ENCODE measurements around the gene DCAF15. TPM values are rescaled to one million over a fixed set of nuclear protein-coding genes. Genes with fewer than 3 reads are reported as not detected.

The DCAF15 gene
- total and polyA plus RNA-seq, 2 experiments from 2014 or later: 39.5 to 81.3 TPM

DNA sequence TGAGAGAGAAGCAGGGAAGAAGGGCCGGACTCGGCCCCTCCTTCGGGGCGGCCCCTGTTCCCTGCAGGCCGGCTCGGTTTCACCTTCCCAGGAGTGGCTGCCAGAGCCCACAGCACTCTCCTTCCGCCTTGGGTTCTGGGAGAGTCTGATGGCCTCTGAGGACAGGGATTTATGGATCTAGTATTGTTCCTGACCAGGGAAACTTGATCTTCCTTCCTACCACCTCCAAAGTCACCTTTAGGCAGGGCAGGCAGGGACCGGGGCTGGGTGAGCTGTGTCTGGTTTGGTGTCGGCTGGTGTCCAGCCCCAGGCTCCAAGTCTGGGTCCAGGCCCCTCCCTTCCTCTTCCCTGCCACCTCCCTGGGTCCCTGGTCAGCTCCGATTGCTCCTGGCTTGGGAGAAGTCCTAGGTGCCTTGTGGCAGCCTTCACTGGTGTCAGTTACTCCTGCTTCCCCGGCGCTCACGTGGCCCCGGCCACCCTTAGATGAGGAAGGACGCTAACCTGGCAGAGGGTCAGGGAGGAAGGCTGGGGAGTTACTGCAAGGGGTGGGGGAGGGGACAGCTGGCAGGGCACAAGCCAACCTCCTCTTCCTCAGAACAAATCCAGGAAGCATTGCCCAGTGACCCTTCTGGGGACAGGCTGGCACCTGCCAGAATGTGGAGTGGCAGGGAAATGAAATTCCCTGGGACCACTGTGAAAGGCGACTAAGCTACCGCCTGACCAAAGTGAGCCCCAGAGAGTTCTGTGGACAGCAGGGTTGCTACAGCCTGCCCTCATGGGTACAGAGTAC, 35.0 kb downstream of the DCAF15 start:
- H3K4me1 ChIP-seq (ENCODE audit: insufficient read depth): peaks cover 44% of the 10 kb centered on the region
- peak overlapping the region; percentile 50 for H3K4me3 Mint-ChIP-seq
- H3K27ac Mint-ChIP-seq: peak overlapping the region; percentile 93
- H3K27me3 Mint-ChIP-seq (ENCODE audit: insufficient read depth, low read depth, poor library complexity): peaks cover 29% of the 10 kb centered on the region
- no peaks in the 10 kb centered on the region for H4K20me1 ChIP-seq (replicated peaks; ENCODE audit: insufficient read depth)
- no peaks in the 10 kb centered on the region; the same call in 2 of the 3 replicates for H3K9me3 Mint-ChIP-seq
- peaks cover 54% of the 10 kb centered on the region for H3K4me1 Mint-ChIP-seq
- no peaks in the 10 kb centered on the region for H3K36me3 ChIP-seq (ENCODE audit: insufficient read depth)
- H3K4me3 ChIP-seq: peak overlapping the region; percentile 39; the same call in 1 of the 2 replicates
- H3K79me2 ChIP-seq (replicated peaks; ENCODE audit: insufficient read depth): no peaks in the 10 kb centered on the region
- DNase-seq (ENCODE audit: low spot score): no peak
- H3K27ac ChIP-seq (ENCODE audit: low read depth): peak overlapping the region; percentile 92
- H3K36me3 Mint-ChIP-seq (ENCODE audit: low read depth): peaks cover 19% of the 10 kb centered on the region
- H3K27me3 ChIP-seq (ENCODE audit: insufficient read depth): no peaks in the 10 kb centered on the region
- ATAC-seq: 0 out of 3 replicates have a peak, but pooled peaks have one; percentile 3
- peak overlapping the region; percentile 78 for H3K4me2 ChIP-seq
- no peak overlapping the region for H2AFZ ChIP-seq
- no peak for TF ChIP-seq ZNF114 (CRISPR knock-in tag; IDR thresholded peaks at IDR 0.05)
- TF ChIP-seq EZH2 (IDR thresholded peaks at IDR 0.05; ENCODE audit: low read depth, unreplicated experiment): no peak
- TF ChIP-seq STAT1 (IDR thresholded peaks at IDR 0.05; ENCODE audit: unreplicated experiment): no peak
- TF ChIP-seq, protein P1, sequence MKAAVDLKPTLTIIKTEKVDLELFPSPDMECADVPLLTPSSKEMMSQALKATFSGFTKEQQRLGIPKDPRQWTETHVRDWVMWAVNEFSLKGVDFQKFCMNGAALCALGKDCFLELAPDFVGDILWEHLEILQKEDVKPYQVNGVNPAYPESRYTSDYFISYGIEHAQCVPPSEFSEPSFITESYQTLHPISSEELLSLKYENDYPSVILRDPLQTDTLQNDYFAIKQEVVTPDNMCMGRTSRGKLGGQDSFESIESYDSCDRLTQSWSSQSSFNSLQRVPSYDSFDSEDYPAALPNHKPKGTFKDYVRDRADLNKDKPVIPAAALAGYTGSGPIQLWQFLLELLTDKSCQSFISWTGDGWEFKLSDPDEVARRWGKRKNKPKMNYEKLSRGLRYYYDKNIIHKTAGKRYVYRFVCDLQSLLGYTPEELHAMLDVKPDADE (IDR thresholded peaks at IDR 0.05): no peak
- TF ChIP-seq, protein P2, sequence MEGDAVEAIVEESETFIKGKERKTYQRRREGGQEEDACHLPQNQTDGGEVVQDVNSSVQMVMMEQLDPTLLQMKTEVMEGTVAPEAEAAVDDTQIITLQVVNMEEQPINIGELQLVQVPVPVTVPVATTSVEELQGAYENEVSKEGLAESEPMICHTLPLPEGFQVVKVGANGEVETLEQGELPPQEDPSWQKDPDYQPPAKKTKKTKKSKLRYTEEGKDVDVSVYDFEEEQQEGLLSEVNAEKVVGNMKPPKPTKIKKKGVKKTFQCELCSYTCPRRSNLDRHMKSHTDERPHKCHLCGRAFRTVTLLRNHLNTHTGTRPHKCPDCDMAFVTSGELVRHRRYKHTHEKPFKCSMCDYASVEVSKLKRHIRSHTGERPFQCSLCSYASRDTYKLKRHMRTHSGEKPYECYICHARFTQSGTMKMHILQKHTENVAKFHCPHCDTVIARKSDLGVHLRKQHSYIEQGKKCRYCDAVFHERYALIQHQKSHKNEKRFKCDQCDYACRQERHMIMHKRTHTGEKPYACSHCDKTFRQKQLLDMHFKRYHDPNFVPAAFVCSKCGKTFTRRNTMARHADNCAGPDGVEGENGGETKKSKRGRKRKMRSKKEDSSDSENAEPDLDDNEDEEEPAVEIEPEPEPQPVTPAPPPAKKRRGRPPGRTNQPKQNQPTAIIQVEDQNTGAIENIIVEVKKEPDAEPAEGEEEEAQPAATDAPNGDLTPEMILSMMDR (conservative IDR thresholded peaks at IDR 0.05; ENCODE audit: low read depth in 2 of 2): no peak
- TF ChIP-seq CREB1 (CRISPR knock-in tag; IDR thresholded peaks at IDR 0.05; ENCODE audit: low read depth): no peak
- TF ChIP-seq ZNF331 (CRISPR knock-in tag; IDR thresholded peaks at IDR 0.05; ENCODE audit: low read depth): no peak
- no peak for TF ChIP-seq REST (IDR thresholded peaks at IDR 0.05; ENCODE audit: unreplicated experiment)
- TF ChIP-seq, protein P3, sequence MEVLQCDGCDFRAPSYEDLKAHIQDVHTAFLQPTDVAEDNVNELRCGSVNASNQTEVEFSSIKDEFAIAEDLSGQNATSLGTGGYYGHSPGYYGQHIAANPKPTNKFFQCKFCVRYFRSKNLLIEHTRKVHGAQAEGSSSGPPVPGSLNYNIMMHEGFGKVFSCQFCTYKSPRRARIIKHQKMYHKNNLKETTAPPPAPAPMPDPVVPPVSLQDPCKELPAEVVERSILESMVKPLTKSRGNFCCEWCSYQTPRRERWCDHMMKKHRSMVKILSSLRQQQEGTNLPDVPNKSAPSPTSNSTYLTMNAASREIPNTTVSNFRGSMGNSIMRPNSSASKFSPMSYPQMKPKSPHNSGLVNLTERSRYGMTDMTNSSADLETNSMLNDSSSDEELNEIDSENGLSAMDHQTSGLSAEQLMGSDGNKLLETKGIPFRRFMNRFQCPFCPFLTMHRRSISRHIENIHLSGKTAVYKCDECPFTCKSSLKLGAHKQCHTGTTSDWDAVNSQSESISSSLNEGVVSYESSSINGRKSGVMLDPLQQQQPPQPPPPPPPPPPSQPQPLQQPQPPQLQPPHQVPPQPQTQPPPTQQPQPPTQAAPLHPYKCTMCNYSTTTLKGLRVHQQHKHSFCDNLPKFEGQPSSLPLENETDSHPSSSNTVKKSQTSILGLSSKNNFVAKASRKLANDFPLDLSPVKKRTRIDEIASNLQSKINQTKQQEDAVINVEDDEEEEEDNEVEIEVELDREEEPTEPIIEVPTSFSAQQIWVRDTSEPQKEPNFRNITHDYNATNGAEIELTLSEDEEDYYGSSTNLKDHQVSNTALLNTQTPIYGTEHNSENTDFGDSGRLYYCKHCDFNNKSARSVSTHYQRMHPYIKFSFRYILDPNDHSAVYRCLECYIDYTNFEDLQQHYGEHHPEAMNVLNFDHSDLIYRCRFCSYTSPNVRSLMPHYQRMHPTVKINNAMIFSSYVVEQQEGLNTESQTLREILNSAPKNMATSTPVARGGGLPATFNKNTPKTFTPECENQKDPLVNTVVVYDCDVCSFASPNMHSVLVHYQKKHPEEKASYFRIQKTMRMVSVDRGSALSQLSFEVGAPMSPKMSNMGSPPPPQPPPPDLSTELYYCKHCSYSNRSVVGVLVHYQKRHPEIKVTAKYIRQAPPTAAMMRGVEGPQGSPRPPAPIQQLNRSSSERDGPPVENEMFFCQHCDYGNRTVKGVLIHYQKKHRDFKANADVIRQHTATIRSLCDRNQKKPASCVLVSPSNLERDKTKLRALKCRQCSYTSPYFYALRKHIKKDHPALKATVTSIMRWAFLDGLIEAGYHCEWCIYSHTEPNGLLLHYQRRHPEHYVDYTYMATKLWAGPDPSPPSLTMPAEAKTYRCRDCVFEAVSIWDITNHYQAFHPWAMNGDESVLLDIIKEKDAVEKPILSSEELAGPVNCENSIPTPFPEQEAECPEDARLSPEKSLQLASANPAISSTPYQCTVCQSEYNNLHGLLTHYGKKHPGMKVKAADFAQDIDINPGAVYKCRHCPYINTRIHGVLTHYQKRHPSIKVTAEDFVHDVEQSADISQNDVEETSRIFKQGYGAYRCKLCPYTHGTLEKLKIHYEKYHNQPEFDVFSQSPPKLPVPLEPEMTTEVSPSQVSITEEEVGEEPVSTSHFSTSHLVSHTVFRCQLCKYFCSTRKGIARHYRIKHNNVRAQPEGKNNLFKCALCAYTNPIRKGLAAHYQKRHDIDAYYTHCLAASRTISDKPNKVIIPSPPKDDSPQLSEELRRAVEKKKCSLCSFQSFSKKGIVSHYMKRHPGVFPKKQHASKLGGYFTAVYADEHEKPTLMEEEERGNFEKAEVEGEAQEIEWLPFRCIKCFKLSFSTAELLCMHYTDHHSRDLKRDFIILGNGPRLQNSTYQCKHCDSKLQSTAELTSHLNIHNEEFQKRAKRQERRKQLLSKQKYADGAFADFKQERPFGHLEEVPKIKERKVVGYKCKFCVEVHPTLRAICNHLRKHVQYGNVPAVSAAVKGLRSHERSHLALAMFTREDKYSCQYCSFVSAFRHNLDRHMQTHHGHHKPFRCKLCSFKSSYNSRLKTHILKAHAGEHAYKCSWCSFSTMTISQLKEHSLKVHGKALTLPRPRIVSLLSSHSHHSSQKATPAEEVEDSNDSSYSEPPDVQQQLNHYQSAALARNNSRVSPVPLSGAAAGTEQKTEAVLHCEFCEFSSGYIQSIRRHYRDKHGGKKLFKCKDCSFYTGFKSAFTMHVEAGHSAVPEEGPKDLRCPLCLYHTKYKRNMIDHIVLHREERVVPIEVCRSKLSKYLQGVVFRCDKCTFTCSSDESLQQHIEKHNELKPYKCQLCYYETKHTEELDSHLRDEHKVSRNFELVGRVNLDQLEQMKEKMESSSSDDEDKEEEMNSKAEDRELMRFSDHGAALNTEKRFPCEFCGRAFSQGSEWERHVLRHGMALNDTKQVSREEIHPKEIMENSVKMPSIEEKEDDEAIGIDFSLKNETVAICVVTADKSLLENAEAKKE (CRISPR knock-in tag; IDR thresholded peaks at IDR 0.05): no peak
- no peak for TF ChIP-seq NANOG (IDR thresholded peaks at IDR 0.05; ENCODE audit: borderline replicate concordance)
- TF ChIP-seq POLR2AphosphoS5 (IDR thresholded peaks at IDR 0.05; ENCODE audit: low read depth): no peak
- no peak for TF ChIP-seq JUNB (IDR thresholded peaks at IDR 0.05; ENCODE audit: unreplicated experiment)
- H3F3A ChIP-seq (replicated peaks; ENCODE audit: low read depth): peaks cover 15% of the 10 kb centered on the region
- no peaks in the 10 kb centered on the region for H3K9me2 ChIP-seq (ENCODE audit: insufficient read depth)

Measured in GM23338 (cell line).